BE2C (cell line): Measurements from ENCODE around the gene RHOC.
A peak's percentile ranks its signal among the peaks of the same experiment; 100 is the strongest.

Experiments used
- DNase-seq: peaks from one replicate; pipeline ENCODE4 v3.0.0-alpha.2; 2020
- H3K27me3 ChIP-seq: fragments of 250-450 bp; sonication (Bioruptor Pico); 2 replicates; pipeline ENCODE4 v1.5.1; 2020; ENCODE audit warnings: mild to moderate bottlenecking
- H3K36me3 ChIP-seq: fragments of 250-450 bp; sonication (Bioruptor Pico); 2 replicates; pipeline ENCODE4 v1.5.1; 2020; ENCODE audit warnings: mild to moderate bottlenecking
- H3K4me1 ChIP-seq: fragments of 250-450 bp; sonication (Bioruptor Pico); 2 replicates; pipeline ENCODE4 v1.5.1; 2020
- H3K4me3 ChIP-seq: 2 replicates; pipeline ENCODE4 v1.5.1; 2011; ENCODE audit warnings: low read depth, low read length
- H3K9me3 ChIP-seq: fragments of 250-450 bp; sonication (Bioruptor Pico); 2 replicates; pipeline ENCODE4 v1.5.1; 2020
- TF ChIP-seq, protein P1 (sequence below): IDR thresholded peaks from 2 replicates; pipeline ENCODE4 v1.5.1; 2012; ENCODE audit warnings: mild to moderate bottlenecking, low read depth, low read length

The RHOC gene

DNA sequence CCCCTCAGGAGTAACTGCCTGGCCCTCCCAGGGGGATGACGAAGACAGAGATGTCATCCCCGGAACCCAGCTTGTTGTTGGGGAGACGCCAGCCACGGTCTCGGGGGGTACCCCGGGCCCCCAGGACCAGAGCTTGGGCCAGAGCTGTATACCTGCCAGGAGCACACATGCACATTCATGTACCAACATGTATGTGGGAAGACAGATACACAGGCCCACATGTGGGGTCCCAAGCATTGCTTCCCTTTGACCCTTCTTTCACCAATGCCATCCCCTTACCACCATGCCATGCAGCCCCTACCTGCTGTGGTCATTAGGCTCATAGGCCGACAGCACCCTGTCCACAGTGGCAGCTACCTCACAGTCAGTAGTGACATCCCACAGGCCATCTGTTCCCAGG, 3.2 kb upstream of the RHOC start:
- TF ChIP-seq, protein P1, sequence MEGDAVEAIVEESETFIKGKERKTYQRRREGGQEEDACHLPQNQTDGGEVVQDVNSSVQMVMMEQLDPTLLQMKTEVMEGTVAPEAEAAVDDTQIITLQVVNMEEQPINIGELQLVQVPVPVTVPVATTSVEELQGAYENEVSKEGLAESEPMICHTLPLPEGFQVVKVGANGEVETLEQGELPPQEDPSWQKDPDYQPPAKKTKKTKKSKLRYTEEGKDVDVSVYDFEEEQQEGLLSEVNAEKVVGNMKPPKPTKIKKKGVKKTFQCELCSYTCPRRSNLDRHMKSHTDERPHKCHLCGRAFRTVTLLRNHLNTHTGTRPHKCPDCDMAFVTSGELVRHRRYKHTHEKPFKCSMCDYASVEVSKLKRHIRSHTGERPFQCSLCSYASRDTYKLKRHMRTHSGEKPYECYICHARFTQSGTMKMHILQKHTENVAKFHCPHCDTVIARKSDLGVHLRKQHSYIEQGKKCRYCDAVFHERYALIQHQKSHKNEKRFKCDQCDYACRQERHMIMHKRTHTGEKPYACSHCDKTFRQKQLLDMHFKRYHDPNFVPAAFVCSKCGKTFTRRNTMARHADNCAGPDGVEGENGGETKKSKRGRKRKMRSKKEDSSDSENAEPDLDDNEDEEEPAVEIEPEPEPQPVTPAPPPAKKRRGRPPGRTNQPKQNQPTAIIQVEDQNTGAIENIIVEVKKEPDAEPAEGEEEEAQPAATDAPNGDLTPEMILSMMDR, result no peak

DNA sequence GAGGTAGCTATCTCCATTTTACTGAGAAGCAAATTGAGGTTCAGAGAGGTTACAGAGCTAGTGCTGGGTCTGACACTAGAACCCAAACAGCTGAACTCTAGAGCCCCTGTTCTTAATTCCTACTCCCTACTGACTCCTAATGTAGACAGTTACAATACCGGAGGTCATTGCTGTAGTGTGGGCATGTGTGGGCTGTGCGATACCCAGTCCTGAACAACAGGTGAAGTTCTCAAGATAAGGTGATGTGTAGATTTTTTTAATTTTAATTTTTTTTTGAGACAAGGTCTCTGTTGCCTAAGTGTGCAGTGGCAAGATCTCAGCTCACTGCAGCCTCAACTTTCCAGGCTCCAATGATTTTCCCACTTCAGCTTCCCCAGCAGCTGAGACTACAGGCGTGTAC, 1.6 kb upstream of the RHOC start:
- Histone ChIP-seq H3K27me3 (no peaks in the 10 kb centered on the region), H3K4me1 (peaks cover 15% of the 10 kb centered on the region), H3K4me3 (no peak overlapping the region), H3K9me3 (no peaks in the 10 kb centered on the region), H3K36me3 (no peaks in the 10 kb centered on the region)
- TF ChIP-seq, protein P1, result no peak
- no peak for DNase-seq

More for the DNA sequence above, 3.2 kb upstream of the RHOC start:
- no peak overlapping the region for H3K4me3 ChIP-seq
- peaks cover 8% of the 10 kb centered on the region for H3K4me1 ChIP-seq
- no peak for DNase-seq
- H3K27me3 ChIP-seq, result peaks cover 12% of the 10 kb centered on the region
- H3K36me3 ChIP-seq, result no peaks in the 10 kb centered on the region
- no peaks in the 10 kb centered on the region for H3K9me3 ChIP-seq

DNA sequence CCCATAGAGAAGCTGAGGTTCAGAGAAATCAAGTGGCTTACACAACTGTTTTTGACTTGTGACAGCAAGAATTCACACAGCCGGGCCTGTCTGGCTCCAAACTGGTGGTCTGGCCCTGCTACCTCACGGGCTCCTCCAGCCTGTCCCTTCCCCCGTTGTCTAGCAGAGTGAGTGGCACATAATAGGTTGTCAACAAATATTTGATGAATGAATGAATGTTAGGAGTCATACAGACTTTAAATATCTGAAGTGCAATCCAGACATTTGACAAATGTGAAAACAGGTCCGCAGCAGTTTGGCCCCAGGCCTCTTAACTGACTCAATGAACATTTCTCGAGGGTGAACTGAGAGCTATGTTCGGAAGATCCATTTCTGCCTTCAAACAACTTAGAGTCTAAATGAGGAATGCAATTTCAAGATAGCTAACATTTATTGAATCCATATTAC, 1.1 kb upstream of the RHOC start:
- H3K4me3 ChIP-seq, result no peak overlapping the region
- H3K27me3 ChIP-seq, result no peaks in the 10 kb centered on the region

DNA sequence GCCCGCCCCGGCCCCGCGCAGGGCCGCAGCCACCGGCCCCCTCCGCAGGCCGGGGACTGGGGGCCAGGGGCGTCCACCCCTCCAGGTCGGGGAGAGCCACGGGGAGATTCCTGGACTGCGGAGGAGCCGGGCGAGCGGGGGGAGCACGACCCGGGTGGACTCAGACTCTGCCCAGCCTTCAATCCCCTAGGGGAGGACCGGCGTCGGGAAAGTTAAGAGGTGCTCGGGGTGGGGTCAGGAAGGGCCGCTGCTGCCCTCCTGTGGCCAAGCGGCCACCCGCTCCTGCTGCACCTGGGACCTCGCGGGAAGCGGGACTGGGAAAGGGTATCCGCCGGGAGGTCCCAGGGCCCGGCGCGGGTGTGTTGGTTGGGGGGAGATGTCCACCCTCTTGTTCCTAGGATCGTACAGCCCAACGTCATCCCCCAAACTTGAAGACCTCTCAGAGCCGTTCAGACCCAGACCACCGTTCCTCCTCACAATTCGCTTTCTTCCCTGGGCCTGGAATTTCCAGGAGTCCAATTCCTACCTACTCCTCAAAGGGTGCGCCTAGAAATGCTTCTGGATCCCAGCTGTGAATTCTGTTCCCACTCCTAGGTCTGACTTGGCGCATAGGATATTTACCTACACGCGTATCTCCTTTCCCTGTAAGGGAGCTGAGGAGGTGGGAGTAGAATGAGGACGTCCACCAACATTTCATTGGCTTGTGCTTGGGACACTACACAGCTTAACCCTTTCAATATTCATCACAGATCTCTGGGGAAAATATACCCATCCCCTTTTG, 484 bp upstream of the RHOC start:
- TF ChIP-seq, protein P1, result peak; percentile 92
- Histone ChIP-seq H3K27me3 (no peaks in the 10 kb centered on the region), H3K9me3 (no peaks in the 10 kb centered on the region), H3K36me3 (no peaks in the 10 kb centered on the region), H3K4me1 (peaks cover 15% of the 10 kb centered on the region), H3K4me3 (peak overlapping the region; percentile 76)
- peak; percentile 95 for DNase-seq

More for the DNA sequence above, 1.1 kb upstream of the RHOC start:
- TF ChIP-seq, protein P1, result no peak
- no peaks in the 10 kb centered on the region for H3K9me3 ChIP-seq
- H3K36me3 ChIP-seq, result no peaks in the 10 kb centered on the region
- peaks cover 15% of the 10 kb centered on the region for H3K4me1 ChIP-seq
- DNase-seq, result no peak

DNA sequence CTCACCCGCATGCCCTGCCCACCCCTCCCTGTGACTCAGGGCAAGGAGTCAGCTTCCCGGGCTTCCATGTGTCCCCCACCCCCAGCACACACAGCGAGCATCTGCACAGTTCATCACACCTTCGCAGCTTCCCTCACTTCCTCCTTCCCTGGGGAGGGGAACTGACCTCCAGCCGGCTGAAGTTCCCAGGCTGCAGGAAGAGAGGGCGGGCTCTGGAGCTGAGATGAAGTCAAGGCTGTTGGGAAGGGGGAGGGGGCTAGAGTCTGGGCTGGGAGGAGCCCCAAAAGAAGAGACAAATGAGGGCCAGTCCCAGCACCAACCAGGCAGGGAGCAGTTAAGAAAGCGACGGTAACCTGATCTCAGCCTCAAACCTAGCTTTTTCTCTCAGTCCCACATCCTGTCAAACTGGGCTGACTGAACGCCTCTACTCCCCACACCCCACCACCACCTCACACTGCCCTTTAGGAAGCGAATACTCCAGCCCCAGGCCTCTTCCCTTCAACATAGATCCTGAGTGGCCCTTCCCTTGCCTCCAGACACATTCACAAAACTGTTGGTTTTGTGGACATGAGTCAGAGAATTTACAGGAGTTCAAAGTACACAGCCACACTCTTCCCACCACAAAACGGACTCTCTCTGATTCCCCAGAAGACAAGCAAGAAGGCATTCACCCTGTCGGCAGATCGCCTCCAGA, 1.8 kb downstream of the RHOC start:
- Histone ChIP-seq H3K4me3 (peak overlapping the region; percentile 29), H3K4me1 (peaks cover 32% of the 10 kb centered on the region)
- TF ChIP-seq, protein P1, result no peak

More for the DNA sequence above, 1.8 kb downstream of the RHOC start:
- no peaks in the 10 kb centered on the region for H3K27me3 ChIP-seq
- peaks cover 5% of the 10 kb centered on the region; the same call in 1 of the 2 replicates for H3K36me3 ChIP-seq
- DNase-seq, result peak; percentile 73
- H3K9me3 ChIP-seq, result no peaks in the 10 kb centered on the region
